WTC11 (cell line): ENCODE results near the gene JMJD6. TPM values are rescaled to one million over a fixed set of nuclear protein-coding genes. Genes with fewer than 3 reads are reported as not detected.

Experiments
- ATF2 ChIP-seq: sonication (generic); formaldehyde crosslinking; IDR thresholded peaks from 2 replicates; pipeline ENCODE4 v1.8.1; 2022; ENCODE audit warnings: low read depth, missing genetic modification reagents, borderline replicate concordance
- E2F1 ChIP-seq: sonication (generic); formaldehyde crosslinking; IDR thresholded peaks from 2 replicates; pipeline ENCODE4 v1.8.0; 2022; ENCODE audit warnings: mild to moderate bottlenecking, missing genetic modification reagents
- FOXK1 ChIP-seq: sonication (generic); formaldehyde crosslinking; IDR thresholded peaks from 2 replicates; pipeline ENCODE4 v1.8.0; 2022; ENCODE audit warnings: mild to moderate bottlenecking, moderate library complexity, missing genetic modification reagents
- GABPB1 ChIP-seq: sonication (generic); formaldehyde crosslinking; IDR thresholded peaks from 2 replicates; pipeline ENCODE4 v1.8.1; 2023; ENCODE audit warnings: mild to moderate bottlenecking, missing genetic modification reagents
- GTF2I ChIP-seq: fragments of 250-450 bp; sonication (Bioruptor Pico); conservative IDR thresholded peaks from 2 replicates; pipeline ENCODE4 v1.4.0; 2021; ENCODE audit warnings: mild to moderate bottlenecking
- IRF2 ChIP-seq: sonication (generic); formaldehyde crosslinking; IDR thresholded peaks from 2 replicates; pipeline ENCODE4 v1.8.0; 2022; ENCODE audit warnings: low read depth, missing genetic modification reagents, borderline replicate concordance
- JUN ChIP-seq: sonication (generic); formaldehyde crosslinking; IDR thresholded peaks from 2 replicates; pipeline ENCODE4 v1.8.0; 2023; ENCODE audit warnings: mild to moderate bottlenecking, missing genetic modification reagents
- NFATC4 ChIP-seq: fragments of 250-450 bp; sonication (Bioruptor Pico); IDR thresholded peaks from 2 replicates; pipeline ENCODE4 v1.9.0; 2021; ENCODE audit warnings: mild to moderate bottlenecking
- PRRX2 ChIP-seq: fragments of 250-450 bp; sonication (Bioruptor Pico); IDR thresholded peaks from 2 replicates; pipeline ENCODE4 v1.8.0; 2021; ENCODE audit warnings: mild to moderate bottlenecking
- SP1 ChIP-seq: sonication (generic); formaldehyde crosslinking; conservative IDR thresholded peaks from 2 replicates; pipeline ENCODE4 v1.8.1; 2022; ENCODE audit warnings: missing genetic modification reagents
- TCF7 ChIP-seq: sonication (generic); formaldehyde crosslinking; IDR thresholded peaks from 2 replicates; pipeline ENCODE4 v1.8.0; 2022; ENCODE audit warnings: mild to moderate bottlenecking, low read depth, missing genetic modification reagents, moderate library complexity
- TEAD1 ChIP-seq: sonication (generic); formaldehyde crosslinking; IDR thresholded peaks from 2 replicates; pipeline ENCODE4 v1.8.0; 2022; ENCODE audit warnings: mild to moderate bottlenecking, missing genetic modification reagents
- ZNF232 ChIP-seq: sonication (generic); formaldehyde crosslinking; IDR thresholded peaks from 2 replicates; pipeline ENCODE4 v1.8.0; 2022; ENCODE audit warnings: mild to moderate bottlenecking, missing genetic modification reagents
- ZNF281 ChIP-seq: sonication (generic); formaldehyde crosslinking; IDR thresholded peaks from 2 replicates; pipeline ENCODE4 v1.8.0; 2023; ENCODE audit warnings: mild to moderate bottlenecking, missing genetic modification reagents
- ZNF396 ChIP-seq: fragments of 250-450 bp; sonication (Bioruptor Pico); IDR thresholded peaks from 2 replicates; pipeline ENCODE4 v1.8.0; 2021; ENCODE audit warnings: mild to moderate bottlenecking, moderate library complexity, borderline replicate concordance
- ZNF671 ChIP-seq: fragments of 250-450 bp; sonication (Bioruptor Pico); IDR thresholded peaks from 2 replicates; pipeline ENCODE4 v1.8.0; 2021; ENCODE audit warnings: mild to moderate bottlenecking
- total RNA-seq: library from RNA; stranded (reverse); gene quantifications from 3 replicates; pipeline ENCODE4 v1.2.3, GENCODE V29; 2021
- TF ChIP-seq, protein P1 (sequence below): sonication (generic); formaldehyde crosslinking; IDR thresholded peaks from 2 replicates; pipeline ENCODE4 v1.8.1; 2023; ENCODE audit warnings: mild to moderate bottlenecking, missing genetic modification reagents
- TF ChIP-seq, protein P2 (sequence below): sonication (generic); formaldehyde crosslinking; IDR thresholded peaks from 2 replicates; pipeline ENCODE4 v1.8.0; 2022; ENCODE audit warnings: mild to moderate bottlenecking, missing genetic modification reagents
- TF ChIP-seq, protein P3 (sequence below): fragments of 200-600 bp; IDR thresholded peaks from 2 replicates; pipeline ENCODE4 v1.8.0; 2022; ENCODE audit warnings: antibody characterized with exemption
- TF ChIP-seq, protein P4 (sequence below): sonication (generic); formaldehyde crosslinking; IDR thresholded peaks from 2 replicates; pipeline ENCODE4 v1.8.0; 2023; ENCODE audit warnings: missing genetic modification reagents
- TF ChIP-seq, protein P5 (sequence below): sonication (generic); formaldehyde crosslinking; conservative IDR thresholded peaks from 2 replicates; pipeline ENCODE4 v1.8.1; 2023; ENCODE audit warnings: mild to moderate bottlenecking, low read depth, missing genetic modification reagents, moderate library complexity

The JMJD6 gene
- total RNA-seq, 1 experiment from 2014 or later = 21.6 TPM

DNA sequence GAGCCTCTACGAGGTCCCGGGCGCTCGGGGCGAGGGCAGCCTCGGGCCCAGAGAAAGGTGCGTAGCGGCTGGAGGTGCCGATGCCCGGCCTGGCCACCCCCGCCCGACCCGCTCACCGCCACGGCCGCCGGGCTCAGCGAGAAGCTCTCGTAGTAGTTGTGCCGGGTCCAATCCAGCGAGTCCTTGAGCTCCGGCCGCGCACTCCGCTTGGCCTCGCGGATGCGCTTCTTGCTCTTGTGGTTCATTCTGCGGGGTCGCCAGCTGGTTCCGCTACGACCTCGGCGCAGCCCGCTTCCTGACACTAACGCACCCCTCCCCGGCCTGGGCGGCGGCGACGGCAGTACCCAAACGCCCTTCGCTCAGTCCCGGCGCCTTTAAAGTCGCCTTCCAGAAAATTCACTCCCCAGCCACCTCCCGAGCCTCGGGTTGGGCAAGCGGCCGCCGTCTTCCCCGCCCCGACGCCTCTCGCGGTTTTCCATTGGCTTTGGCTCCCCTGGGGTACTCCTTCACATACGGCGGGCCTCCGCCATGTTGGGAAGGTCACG is at the start of gene JMJD6 (continued):
- TF ChIP-seq ATF2 (CRISPR knock-in tag) = no peak
- TF ChIP-seq, protein P1, sequence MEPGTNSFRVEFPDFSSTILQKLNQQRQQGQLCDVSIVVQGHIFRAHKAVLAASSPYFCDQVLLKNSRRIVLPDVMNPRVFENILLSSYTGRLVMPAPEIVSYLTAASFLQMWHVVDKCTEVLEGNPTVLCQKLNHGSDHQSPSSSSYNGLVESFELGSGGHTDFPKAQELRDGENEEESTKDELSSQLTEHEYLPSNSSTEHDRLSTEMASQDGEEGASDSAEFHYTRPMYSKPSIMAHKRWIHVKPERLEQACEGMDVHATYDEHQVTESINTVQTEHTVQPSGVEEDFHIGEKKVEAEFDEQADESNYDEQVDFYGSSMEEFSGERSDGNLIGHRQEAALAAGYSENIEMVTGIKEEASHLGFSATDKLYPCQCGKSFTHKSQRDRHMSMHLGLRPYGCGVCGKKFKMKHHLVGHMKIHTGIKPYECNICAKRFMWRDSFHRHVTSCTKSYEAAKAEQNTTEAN (CRISPR knock-in tag) = no peak
- TF ChIP-seq ZNF671 (CRISPR knock-in tag) = no peak
- no peak for TF ChIP-seq ZNF396 (CRISPR knock-in tag)
- no peak for TF ChIP-seq IRF2
- TF ChIP-seq, protein P2, sequence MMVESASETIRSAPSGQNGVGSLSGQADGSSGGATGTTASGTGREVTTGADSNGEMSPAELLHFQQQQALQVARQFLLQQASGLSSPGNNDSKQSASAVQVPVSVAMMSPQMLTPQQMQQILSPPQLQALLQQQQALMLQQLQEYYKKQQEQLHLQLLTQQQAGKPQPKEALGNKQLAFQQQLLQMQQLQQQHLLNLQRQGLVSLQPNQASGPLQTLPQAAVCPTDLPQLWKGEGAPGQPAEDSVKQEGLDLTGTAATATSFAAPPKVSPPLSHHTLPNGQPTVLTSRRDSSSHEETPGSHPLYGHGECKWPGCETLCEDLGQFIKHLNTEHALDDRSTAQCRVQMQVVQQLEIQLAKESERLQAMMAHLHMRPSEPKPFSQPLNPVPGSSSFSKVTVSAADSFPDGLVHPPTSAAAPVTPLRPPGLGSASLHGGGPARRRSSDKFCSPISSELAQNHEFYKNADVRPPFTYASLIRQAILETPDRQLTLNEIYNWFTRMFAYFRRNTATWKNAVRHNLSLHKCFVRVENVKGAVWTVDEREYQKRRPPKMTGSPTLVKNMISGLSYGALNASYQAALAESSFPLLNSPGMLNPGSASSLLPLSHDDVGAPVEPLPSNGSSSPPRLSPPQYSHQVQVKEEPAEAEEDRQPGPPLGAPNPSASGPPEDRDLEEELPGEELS (CRISPR knock-in tag) = peak; percentile 36; the same call in 1 of the 2 replicates
- TF ChIP-seq E2F1 (CRISPR knock-in tag) = no peak
- no peak for TF ChIP-seq TCF7 (CRISPR knock-in tag)
- TF ChIP-seq JUN (CRISPR knock-in tag) = no peak
- no peak; the same call in 1 of the 2 replicates for TF ChIP-seq TEAD1 (CRISPR knock-in tag)
- no peak for TF ChIP-seq ZNF281 (CRISPR knock-in tag)
- no peak for TF ChIP-seq GTF2I (CRISPR knock-in tag)
- TF ChIP-seq GABPB1 (CRISPR knock-in tag) = peak; percentile 57
- TF ChIP-seq SP1 (CRISPR knock-in tag) = peak; percentile 90
- TF ChIP-seq, protein P3, sequence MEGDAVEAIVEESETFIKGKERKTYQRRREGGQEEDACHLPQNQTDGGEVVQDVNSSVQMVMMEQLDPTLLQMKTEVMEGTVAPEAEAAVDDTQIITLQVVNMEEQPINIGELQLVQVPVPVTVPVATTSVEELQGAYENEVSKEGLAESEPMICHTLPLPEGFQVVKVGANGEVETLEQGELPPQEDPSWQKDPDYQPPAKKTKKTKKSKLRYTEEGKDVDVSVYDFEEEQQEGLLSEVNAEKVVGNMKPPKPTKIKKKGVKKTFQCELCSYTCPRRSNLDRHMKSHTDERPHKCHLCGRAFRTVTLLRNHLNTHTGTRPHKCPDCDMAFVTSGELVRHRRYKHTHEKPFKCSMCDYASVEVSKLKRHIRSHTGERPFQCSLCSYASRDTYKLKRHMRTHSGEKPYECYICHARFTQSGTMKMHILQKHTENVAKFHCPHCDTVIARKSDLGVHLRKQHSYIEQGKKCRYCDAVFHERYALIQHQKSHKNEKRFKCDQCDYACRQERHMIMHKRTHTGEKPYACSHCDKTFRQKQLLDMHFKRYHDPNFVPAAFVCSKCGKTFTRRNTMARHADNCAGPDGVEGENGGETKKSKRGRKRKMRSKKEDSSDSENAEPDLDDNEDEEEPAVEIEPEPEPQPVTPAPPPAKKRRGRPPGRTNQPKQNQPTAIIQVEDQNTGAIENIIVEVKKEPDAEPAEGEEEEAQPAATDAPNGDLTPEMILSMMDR = no peak
- TF ChIP-seq, protein P4, sequence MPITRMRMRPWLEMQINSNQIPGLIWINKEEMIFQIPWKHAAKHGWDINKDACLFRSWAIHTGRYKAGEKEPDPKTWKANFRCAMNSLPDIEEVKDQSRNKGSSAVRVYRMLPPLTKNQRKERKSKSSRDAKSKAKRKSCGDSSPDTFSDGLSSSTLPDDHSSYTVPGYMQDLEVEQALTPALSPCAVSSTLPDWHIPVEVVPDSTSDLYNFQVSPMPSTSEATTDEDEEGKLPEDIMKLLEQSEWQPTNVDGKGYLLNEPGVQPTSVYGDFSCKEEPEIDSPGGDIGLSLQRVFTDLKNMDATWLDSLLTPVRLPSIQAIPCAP (CRISPR knock-in tag) = no peak
- TF ChIP-seq PRRX2 (CRISPR knock-in tag) = no peak
- TF ChIP-seq, protein P5, sequence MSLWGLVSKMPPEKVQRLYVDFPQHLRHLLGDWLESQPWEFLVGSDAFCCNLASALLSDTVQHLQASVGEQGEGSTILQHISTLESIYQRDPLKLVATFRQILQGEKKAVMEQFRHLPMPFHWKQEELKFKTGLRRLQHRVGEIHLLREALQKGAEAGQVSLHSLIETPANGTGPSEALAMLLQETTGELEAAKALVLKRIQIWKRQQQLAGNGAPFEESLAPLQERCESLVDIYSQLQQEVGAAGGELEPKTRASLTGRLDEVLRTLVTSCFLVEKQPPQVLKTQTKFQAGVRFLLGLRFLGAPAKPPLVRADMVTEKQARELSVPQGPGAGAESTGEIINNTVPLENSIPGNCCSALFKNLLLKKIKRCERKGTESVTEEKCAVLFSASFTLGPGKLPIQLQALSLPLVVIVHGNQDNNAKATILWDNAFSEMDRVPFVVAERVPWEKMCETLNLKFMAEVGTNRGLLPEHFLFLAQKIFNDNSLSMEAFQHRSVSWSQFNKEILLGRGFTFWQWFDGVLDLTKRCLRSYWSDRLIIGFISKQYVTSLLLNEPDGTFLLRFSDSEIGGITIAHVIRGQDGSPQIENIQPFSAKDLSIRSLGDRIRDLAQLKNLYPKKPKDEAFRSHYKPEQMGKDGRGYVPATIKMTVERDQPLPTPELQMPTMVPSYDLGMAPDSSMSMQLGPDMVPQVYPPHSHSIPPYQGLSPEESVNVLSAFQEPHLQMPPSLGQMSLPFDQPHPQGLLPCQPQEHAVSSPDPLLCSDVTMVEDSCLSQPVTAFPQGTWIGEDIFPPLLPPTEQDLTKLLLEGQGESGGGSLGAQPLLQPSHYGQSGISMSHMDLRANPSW (CRISPR knock-in tag) = no peak
- peak; percentile 52; the same call in 1 of the 2 replicates for TF ChIP-seq FOXK1 (CRISPR knock-in tag)
- TF ChIP-seq NFATC4 (CRISPR knock-in tag) = no peak
- TF ChIP-seq ZNF232 (CRISPR knock-in tag) = no peak; the same call in 1 of the 2 replicates
